Neural cell (in vitro differentiated cells): ENCODE measurements around the gene DYNC2LI1. TPM values are rescaled to one million over a fixed set of nuclear protein-coding genes. Genes with fewer than 3 reads are reported as not detected.

Source experiments
- H2AFZ ChIP-seq: fragments of 200-600, 300-800 bp; sonication (generic), shearing (Covaris generic); 2 replicates; pipeline ENCODE4 v1.6.0; 2014; ENCODE audit warnings: low read depth, mild to moderate bottlenecking, antibody characterized with exemption, low read length, moderate library complexity
- H3F3A ChIP-seq: fragments of 200-600 bp; shearing (Covaris generic); 2 replicates; pipeline ENCODE4 v1.6.1; 2016; ENCODE audit warnings: mild to moderate bottlenecking, moderate library complexity, mixed read lengths, antibody characterized with exemption, low read length; ENCODE audit not compliant: insufficient read depth, poor library complexity, severe bottlenecking
- H3K27ac ChIP-seq: fragments of 200-600, 300-800 bp; sonication (generic), shearing (Covaris generic); 2 replicates; pipeline ENCODE4 v1.5.1; 2014; ENCODE audit warnings: mild to moderate bottlenecking, low read length, moderate library complexity
- H3K27me3 ChIP-seq: fragments of 300-800, 200-600 bp; sonication (generic), shearing (Covaris generic); 2 replicates; pipeline ENCODE4 v1.6.0; 2014; ENCODE audit warnings: mild to moderate bottlenecking, low read depth, low read length, moderate library complexity; ENCODE audit not compliant: insufficient read depth
- H3K36me3 ChIP-seq: fragments of 300-800, 200-600 bp; sonication (generic), shearing (Covaris generic); 2 replicates; pipeline ENCODE4 v1.5.1; 2014; ENCODE audit warnings: mild to moderate bottlenecking, antibody characterized with exemption, low read length, moderate library complexity; ENCODE audit not compliant: insufficient read depth
- H3K4me2 ChIP-seq: fragments of 300-800, 200-600 bp; sonication (generic), shearing (Covaris generic); 2 replicates; pipeline ENCODE4 v1.6.0; 2014; ENCODE audit warnings: mild to moderate bottlenecking, low read length
- H3K4me3 ChIP-seq: fragments of 300-800, 200-600 bp; sonication (generic), shearing (Covaris generic); 2 replicates; pipeline ENCODE4 v1.5.1; 2014; ENCODE audit warnings: mild to moderate bottlenecking, low read length, moderate library complexity
- H3K79me2 ChIP-seq: fragments of 200-600 bp; shearing (Covaris generic); replicated peaks from 2 replicates; pipeline ENCODE4 v1.6.0; 2014; ENCODE audit warnings: mild to moderate bottlenecking, low read length, moderate library complexity; ENCODE audit not compliant: insufficient read depth
- H3K9ac ChIP-seq: fragments of 300-800, 200-600 bp; sonication (generic), shearing (Covaris generic); 2 replicates; pipeline ENCODE4 v1.6.1; 2016; ENCODE audit warnings: mild to moderate bottlenecking, low read length, mixed read lengths
- H3K9me2 ChIP-seq: fragments of 200-600 bp; shearing (Covaris generic); 2 replicates; pipeline ENCODE4 v1.6.1; 2016; ENCODE audit warnings: mild to moderate bottlenecking, low read length, mixed read lengths; ENCODE audit not compliant: insufficient read depth
- H3K9me3 ChIP-seq: fragments of 200-600, 300-800 bp; sonication (generic), shearing (Covaris generic); 2 replicates; pipeline ENCODE4 v1.6.1; 2016; ENCODE audit warnings: mild to moderate bottlenecking, mixed run types, low read length, moderate library complexity, mixed read lengths
- H4K20me1 ChIP-seq: fragments of 200-600 bp; shearing (Covaris generic); 2 replicates; pipeline ENCODE4 v1.6.1; 2016; ENCODE audit warnings: mild to moderate bottlenecking, mixed run types; ENCODE audit not compliant: insufficient read depth
- CTCF ChIP-seq: fragments of 450-650 bp; IDR thresholded peaks from 2 replicates; pipeline ENCODE4 v1.5.1; 2014; ENCODE audit warnings: antibody characterized with exemption, mild to moderate bottlenecking, moderate library complexity; ENCODE audit not compliant: poor library complexity, severe bottlenecking
- EP300 ChIP-seq: fragments of 450-650 bp; conservative IDR thresholded peaks from 2 replicates; pipeline ENCODE4 v1.6.1; 2014; ENCODE audit warnings: antibody characterized with exemption, mild to moderate bottlenecking, moderate library complexity; ENCODE audit not compliant: poor library complexity, severe bottlenecking
- EZH2 ChIP-seq: fragments of 200-600, 300-800 bp; shearing (Covaris generic), sonication (generic); IDR thresholded peaks from 2 replicates; pipeline ENCODE4 v1.6.1; 2014; ENCODE audit warnings: antibody characterized with exemption, low read length, borderline replicate concordance, mild to moderate bottlenecking; ENCODE audit not compliant: insufficient read depth, poor library complexity, severe bottlenecking
- MXI1 ChIP-seq: fragments of 450-650 bp; conservative IDR thresholded peaks from 2 replicates; pipeline ENCODE4 v1.6.1; 2014; ENCODE audit warnings: antibody characterized with exemption, mild to moderate bottlenecking; ENCODE audit not compliant: poor library complexity, severe bottlenecking
- POLR2AphosphoS5 ChIP-seq: IDR thresholded peaks from 2 replicates; pipeline ENCODE4 v1.6.1; 2012
- RAD21 ChIP-seq: fragments of 450-650 bp; conservative IDR thresholded peaks from 2 replicates; pipeline ENCODE4 v1.6.1; 2014; ENCODE audit warnings: antibody characterized with exemption, mild to moderate bottlenecking, moderate library complexity
- REST ChIP-seq: IDR thresholded peaks from 2 replicates; pipeline ENCODE4 v1.6.1; 2012; ENCODE audit warnings: borderline replicate concordance
- SMC3 ChIP-seq: fragments of 450-650 bp; conservative IDR thresholded peaks from 2 replicates; pipeline ENCODE4 v1.6.1; 2014; ENCODE audit warnings: antibody characterized with exemption, mild to moderate bottlenecking, moderate library complexity; ENCODE audit not compliant: poor library complexity
- TAF1 ChIP-seq: IDR thresholded peaks from 2 replicates; pipeline ENCODE4 v1.6.1; 2012; ENCODE audit warnings: low read depth
- polyA plus RNA-seq: library from polyadenylated mRNA; depleted of rRNA; stranded (reverse); fragments of >200 nt; gene quantifications from 2 replicates; pipeline ENCODE4 v1.2.3, GENCODE V29; 2014

Gene DYNC2LI1
- polyA plus RNA-seq, 1 donor from 2014 or later = 80.6 TPM

DNA sequence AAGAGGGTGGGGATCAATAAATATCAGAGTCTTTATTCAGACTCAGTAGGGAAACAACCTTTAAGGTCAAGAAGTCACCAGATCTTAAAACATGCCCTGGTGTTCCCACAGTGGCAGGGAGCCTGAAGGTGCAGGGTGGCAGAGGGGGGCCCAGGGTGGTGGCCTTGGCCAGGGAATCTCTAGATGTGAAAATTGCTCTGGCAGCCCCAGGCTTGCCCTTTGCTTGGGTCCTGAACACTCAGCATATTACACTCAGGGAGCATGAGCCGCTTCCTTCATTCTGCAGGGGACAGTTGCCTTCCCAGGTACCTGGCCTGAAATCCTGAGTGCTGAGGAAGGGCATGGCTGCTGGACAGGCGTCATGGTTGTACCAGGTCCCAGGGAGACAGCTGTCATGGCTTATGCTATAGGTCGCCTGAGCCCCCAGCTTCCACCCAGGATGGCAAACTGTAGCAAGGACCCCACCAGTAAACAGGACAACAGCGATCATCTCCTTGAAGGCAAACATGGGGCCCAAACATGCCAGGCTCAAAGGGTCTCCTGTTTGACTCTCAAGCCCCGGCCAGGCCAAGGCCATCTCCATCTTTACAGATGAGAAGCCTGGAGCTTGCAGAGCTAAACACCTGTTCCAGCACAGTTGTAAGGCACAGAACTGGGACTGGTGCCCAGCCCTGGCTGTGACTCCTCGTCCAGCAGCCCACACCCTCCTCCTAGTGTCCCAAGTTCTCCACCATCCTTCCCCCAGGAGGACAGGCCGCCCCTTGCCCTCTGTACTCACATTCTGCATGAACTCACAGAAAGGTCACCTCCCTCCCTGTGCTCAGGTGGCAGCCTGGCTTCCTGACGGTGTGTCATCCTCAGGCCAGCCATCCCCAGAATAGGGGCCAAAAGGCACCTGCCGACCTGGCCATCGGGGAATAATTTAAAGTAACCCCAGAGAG is 79.6 kb downstream of the DYNC2LI1 start:
- Histone ChIP-seq H3K79me2 (no peaks in the 10 kb centered on the region), H3K9ac (no peak overlapping the region), H3K4me2 (no peak overlapping the region), H3K9me3 (no peaks in the 10 kb centered on the region), H4K20me1 (no peaks in the 10 kb centered on the region), H3K9me2 (no peaks in the 10 kb centered on the region), H3K27me3 (peaks cover 3% of the 10 kb centered on the region), H3K27ac (no peak overlapping the region), H2AFZ (no peak overlapping the region), H3K4me3 (no peak overlapping the region), H3K36me3 (no peaks in the 10 kb centered on the region), H3F3A (no peaks in the 10 kb centered on the region)
- TF ChIP-seq RAD21 (no peak), REST (no peak), SMC3 (no peak), EP300 (no peak), EZH2 (no peak), MXI1 (no peak), TAF1 (no peak), POLR2AphosphoS5 (no peak), CTCF (no peak)

DNA sequence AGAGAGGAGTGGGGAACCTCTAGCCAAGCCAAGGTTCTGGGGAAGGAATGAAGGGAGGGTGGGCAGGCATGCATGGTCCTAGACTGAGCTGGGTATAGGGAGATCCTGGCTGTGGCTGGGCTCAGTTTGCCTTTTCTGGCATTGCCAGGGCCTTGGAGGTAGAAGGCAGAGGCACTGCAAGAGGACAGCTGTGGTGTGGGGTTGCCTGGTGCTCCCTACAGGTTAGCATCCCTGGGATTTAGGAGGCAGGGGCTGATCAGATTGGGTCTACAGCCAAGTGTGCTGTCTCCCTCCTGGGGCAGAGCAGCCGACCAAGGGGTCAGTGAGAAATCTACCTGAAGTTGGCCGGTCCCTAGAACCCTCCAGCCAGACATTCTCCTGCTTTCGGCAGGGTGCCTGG is 80.8 kb downstream of the DYNC2LI1 start:
- H4K20me1 ChIP-seq = no peaks in the 10 kb centered on the region
- no peak overlapping the region for H2AFZ ChIP-seq
- no peak overlapping the region for H3K4me2 ChIP-seq
- no peak overlapping the region for H3K27ac ChIP-seq
- no peaks in the 10 kb centered on the region for H3K79me2 ChIP-seq
- no peak overlapping the region for H3K9ac ChIP-seq
- no peaks in the 10 kb centered on the region for H3K9me3 ChIP-seq
- H3F3A ChIP-seq = no peaks in the 10 kb centered on the region
- no peaks in the 10 kb centered on the region for H3K36me3 ChIP-seq
- no peaks in the 10 kb centered on the region for H3K9me2 ChIP-seq
- H3K4me3 ChIP-seq = no peak overlapping the region
- H3K27me3 ChIP-seq = peaks cover 3% of the 10 kb centered on the region
- no peak for TF ChIP-seq MXI1
